Measurements from ENCODE around the gene GOSR1.
"Not testable (repeated sequence)": the region's sequence is repeated elsewhere in the genome, so short reads cannot be mapped to it uniquely, and the experiment has no call there.

GOSR1 gene

GRCh38 chr17:30563905-30564390 is 86.7 kb downstream of the GOSR1 start:
- DNase-seq (ENCODE audit: low spot score) = not testable (repeated sequence)

DNA sequence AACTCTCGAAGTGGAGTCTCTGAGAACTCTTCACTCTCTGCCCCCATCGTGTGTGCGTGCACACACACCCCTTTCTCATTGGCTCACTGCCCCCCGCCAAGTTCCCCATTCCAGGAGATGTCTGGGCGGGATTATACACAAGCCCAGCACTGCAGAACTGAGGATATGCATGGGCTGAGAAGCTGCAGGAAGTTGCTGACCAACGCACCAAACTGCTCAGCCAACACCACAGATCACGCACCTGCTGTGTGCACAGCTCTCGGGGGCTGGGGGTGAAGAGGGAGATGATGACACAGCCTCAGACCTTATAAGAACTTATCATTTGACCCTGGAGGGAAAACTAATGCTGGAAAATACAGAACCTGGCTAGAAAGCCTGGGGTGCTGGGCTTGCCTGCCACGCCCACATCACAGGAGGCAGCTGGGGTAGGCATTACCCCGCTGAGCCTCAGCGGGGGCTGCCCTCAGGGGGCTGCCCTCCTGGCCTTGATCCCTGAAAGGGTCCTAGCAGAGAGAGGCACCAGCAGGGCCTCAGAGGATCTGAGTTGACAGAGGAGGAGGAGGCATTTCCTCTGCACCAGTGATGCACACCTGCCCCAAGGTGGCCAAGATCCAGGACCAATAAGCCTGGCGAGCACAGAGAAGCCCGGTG is 87.3 kb downstream of the GOSR1 start:
- not testable (repeated sequence) for DNase-seq (ENCODE audit: low spot score)

- no peak for TF ChIP-seq CTCF (IDR thresholded peaks at IDR 0.05; ENCODE audit: extremely low read depth, missing control alignments)
- no peak for DNase-seq (ENCODE audit: low spot score)
Measured at GRCh38 chr17:30565073-30565935, 88.1 kb downstream of the GOSR1 start.

GRCh38 chr17:30566104-30566503 is 88.9 kb downstream of the GOSR1 start:
- DNase-seq (ENCODE audit: low spot score) = not testable (repeated sequence)

- DNase-seq (ENCODE audit: low spot score) = not testable (repeated sequence)
Measured at GRCh38 chr17:30566516-30567225, 89.5 kb downstream of the GOSR1 start.

DNA sequence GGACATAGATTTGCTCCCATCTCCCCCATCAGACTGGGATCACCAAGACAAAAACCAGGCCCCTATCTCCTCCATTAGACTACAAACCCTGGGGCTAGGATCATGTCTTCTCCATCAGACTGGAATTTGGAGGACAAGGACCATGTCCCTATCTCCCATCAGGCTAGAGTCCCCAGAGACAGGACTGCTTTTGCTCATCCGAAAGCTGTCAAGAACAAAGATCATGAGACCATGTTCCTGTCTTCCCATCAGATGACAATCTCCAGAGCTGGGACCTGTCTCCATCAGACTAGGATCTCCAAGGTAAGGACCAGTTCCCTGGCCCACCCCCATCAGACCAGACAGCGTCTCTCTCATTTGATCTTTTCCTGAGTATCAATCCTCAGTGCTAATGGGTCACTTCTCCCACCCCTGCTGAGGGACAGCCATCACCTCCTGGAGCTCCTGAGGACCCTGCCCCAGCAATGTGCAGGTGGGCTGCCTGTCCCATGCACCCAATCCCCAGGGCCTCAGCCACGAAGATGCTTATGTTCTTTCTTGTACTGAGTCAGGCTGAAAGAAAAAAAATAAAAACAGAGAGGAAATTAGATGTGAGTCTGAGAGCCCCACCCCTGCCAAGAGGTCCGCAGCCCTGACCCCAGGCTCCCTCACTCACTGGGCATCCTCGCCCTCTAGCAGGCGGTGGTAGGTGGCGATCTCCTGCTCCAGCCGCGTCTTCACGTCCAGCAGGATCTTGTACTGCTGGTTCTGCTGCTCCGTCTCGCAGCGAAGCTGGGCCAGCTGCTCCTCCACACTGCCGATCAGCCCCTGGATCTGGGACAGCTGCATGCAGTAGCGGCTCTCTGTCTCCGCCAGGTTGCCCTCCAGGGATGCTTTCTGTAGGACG is 90.3 kb downstream of the GOSR1 start:
- DNase-seq (ENCODE audit: low spot score) = no peak
- no peak for TF ChIP-seq CTCF (IDR thresholded peaks at IDR 0.05; ENCODE audit: extremely low read depth, missing control alignments)

GRCh38 chr17:30568117-30568430 is 90.9 kb downstream of the GOSR1 start:
- no peak for DNase-seq (ENCODE audit: low spot score)
- no peak for TF ChIP-seq CTCF (IDR thresholded peaks at IDR 0.05; ENCODE audit: extremely low read depth, missing control alignments)

GRCh38 chr17:30569531-30570175 is 92.4 kb downstream of the GOSR1 start:
- not testable (repeated sequence) for DNase-seq (ENCODE audit: low spot score)

DNA sequence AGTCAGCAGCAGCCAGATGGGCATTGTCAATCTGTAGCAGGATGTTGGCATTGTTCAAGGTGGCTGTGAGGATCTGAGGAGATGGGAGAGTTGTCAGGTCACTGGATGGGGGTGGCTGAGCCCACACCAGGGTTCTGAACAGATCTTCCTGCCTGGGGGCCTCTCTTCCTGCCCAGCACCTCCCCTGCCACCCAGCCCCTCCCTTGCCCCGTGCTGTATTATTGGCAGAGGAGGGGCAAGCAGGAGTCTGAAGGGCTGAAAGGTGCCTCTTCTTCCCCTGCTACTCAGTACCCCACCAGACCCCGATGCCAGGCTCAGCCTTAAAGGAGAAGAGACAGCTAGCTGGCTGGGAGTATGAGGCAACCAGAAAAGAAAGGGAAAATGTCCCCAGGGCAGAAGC is 93.0 kb downstream of the GOSR1 start:
- no peak for TF ChIP-seq CTCF (IDR thresholded peaks at IDR 0.05; ENCODE audit: extremely low read depth, missing control alignments)
- no peak for DNase-seq (ENCODE audit: low spot score)
